GM12873 (cell line): ENCODE data around the gene ASIP.
A peak's percentile ranks its signal among the peaks of the same experiment; 100 is the strongest.

ENCODE experiments used
- CTCF ChIP-seq: IDR thresholded peaks from 2 replicates; pipeline ENCODE4 v1.5.1; 2012; ENCODE audit warnings: low read depth, mild to moderate bottlenecking, moderate library complexity, low read length, control low read depth; ENCODE audit not compliant: insufficient read depth; ENCODE audit errors: missing control alignments

ASIP gene

GRCh38 chr20:34312024-34312460 lies 70.8 kb downstream of the ASIP start:
- no peak for TF ChIP-seq CTCF

GRCh38 chr20:34312544-34313217 lies 71.5 kb downstream of the ASIP start:
- TF ChIP-seq CTCF = peak; percentile 100

- TF ChIP-seq CTCF = no peak
Measured at GRCh38 chr20:34315236-34315635, 74.0 kb downstream of the ASIP start.

- no peak for TF ChIP-seq CTCF
Measured at GRCh38 chr20:34316196-34316814, 75.1 kb downstream of the ASIP start.
